ENCODE measurements around the gene NDUFAF5. TPM values are rescaled to one million over a fixed set of nuclear protein-coding genes. Genes with fewer than 3 reads are reported as not detected.
"Not testable (repeated sequence)": the region's sequence is repeated elsewhere in the genome, so short reads cannot be mapped to it uniquely, and the experiment has no call there.

The NDUFAF5 gene
- total RNA-seq, 1 experiment from 2014 or later, result 34.9 TPM

DNA sequence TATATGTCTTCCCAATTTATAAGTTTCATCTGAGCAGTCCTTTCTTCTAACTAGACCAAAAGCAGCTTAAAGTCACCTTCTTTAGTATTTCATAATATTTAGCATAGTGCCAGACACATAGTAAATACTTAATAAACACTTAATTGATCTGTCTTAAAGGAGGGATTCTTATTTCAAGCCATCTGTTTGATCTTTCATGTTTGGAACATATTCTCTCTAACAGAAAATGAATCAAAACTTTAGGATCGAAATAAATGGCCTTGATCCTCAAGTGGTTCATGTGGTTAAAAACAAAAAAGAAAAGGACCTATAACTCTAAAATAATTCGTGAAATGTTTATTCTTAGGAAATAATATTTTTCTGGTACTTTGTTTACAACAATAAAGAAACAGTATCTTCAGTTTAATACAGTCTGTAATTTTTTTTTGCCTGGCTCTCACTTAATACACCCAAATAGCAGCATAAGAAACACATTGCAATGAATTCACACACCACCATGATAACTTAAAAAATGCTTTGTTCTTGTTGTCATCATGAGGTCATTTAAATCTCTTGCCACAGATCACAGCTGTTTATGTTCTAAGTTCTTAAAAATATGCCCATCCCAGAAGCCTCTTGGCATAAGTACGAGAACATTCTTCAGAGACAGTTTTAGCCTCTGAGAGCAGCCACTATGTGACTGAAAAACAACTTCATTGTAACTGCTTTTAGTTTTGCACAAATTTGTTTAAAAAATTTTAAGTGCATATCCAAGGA is 48.2 kb upstream of the NDUFAF5 start:
- ChIA-PET POLR2A (no interaction called here), CTCF (no interaction called here)
- Histone ChIP-seq H3K27me3 (replicated peaks; ENCODE audit: control insufficient read depth, insufficient read depth, low read length) (no peaks in the 10 kb centered on the region), H3K4me1 (no peaks in the 10 kb centered on the region; the same call in 1 of the 2 replicates), H3K4me3 (ENCODE audit: low read depth, low read length) (no peak overlapping the region), H3K9me3 (no peaks in the 10 kb centered on the region), H3K36me3 (ENCODE audit: control insufficient read depth, insufficient read depth, low read length) (peaks cover 3% of the 10 kb centered on the region; the same call in 1 of the 2 replicates)
- Mint-ChIP-seq H3K27me3 (ENCODE audit: insufficient read depth, unreplicated experiment) (no peaks in the 10 kb centered on the region), H3K9me3 (ENCODE audit: unreplicated experiment) (no peaks in the 10 kb centered on the region), H3K4me1 (ENCODE audit: low read depth, unreplicated experiment) (no peaks in the 10 kb centered on the region), H3K4me3 (ENCODE audit: unreplicated experiment) (no peak overlapping the region), H3K27ac (ENCODE audit: unreplicated experiment) (no peak overlapping the region), H3K36me3 (ENCODE audit: insufficient read depth, unreplicated experiment) (peaks cover 45% of the 10 kb centered on the region)
- TF ChIP-seq, protein P1, sequence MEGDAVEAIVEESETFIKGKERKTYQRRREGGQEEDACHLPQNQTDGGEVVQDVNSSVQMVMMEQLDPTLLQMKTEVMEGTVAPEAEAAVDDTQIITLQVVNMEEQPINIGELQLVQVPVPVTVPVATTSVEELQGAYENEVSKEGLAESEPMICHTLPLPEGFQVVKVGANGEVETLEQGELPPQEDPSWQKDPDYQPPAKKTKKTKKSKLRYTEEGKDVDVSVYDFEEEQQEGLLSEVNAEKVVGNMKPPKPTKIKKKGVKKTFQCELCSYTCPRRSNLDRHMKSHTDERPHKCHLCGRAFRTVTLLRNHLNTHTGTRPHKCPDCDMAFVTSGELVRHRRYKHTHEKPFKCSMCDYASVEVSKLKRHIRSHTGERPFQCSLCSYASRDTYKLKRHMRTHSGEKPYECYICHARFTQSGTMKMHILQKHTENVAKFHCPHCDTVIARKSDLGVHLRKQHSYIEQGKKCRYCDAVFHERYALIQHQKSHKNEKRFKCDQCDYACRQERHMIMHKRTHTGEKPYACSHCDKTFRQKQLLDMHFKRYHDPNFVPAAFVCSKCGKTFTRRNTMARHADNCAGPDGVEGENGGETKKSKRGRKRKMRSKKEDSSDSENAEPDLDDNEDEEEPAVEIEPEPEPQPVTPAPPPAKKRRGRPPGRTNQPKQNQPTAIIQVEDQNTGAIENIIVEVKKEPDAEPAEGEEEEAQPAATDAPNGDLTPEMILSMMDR (IDR thresholded peaks at IDR 0.05; ENCODE audit: insufficient read depth in 1 of 2, low read depth in 1 of 2, low read length in 1 of 2, severe bottlenecking in 1 of 2, unreplicated experiment in 1 of 2), result no peak
- intact Hi-C loops (cut with micrococcal nuclease; ENCODE audit: unreplicated experiment), result no loop called here
- DNase-seq, result no peak
- BruUV-seq (replicated peaks), result no TSS peak

- H3K36me3 Mint-ChIP-seq (ENCODE audit: insufficient read depth, unreplicated experiment), result peaks cover 33% of the 10 kb centered on the region
- H3K9me3 ChIP-seq; BruUV-seq (replicated peaks); H3K4me3 ChIP-seq (ENCODE audit: low read depth, low read length); H3K9me3 Mint-ChIP-seq (ENCODE audit: unreplicated experiment); H3K36me3 ChIP-seq (ENCODE audit: control insufficient read depth, insufficient read depth, low read length); POLR2A ChIA-PET; H3K4me1 ChIP-seq; CTCF ChIA-PET; H3K4me1 Mint-ChIP-seq (ENCODE audit: low read depth, unreplicated experiment); intact Hi-C loops (cut with micrococcal nuclease; ENCODE audit: unreplicated experiment); H3K27me3 ChIP-seq (replicated peaks; ENCODE audit: control insufficient read depth, insufficient read depth, low read length); H3K27me3 Mint-ChIP-seq (ENCODE audit: insufficient read depth, unreplicated experiment); H3K4me3 Mint-ChIP-seq (ENCODE audit: unreplicated experiment); DNase-seq; H3K27ac Mint-ChIP-seq (ENCODE audit: unreplicated experiment): not testable (repeated sequence)
Measured at GRCh38 chr20:13738187-13738586, 46.6 kb upstream of the NDUFAF5 start.

DNA sequence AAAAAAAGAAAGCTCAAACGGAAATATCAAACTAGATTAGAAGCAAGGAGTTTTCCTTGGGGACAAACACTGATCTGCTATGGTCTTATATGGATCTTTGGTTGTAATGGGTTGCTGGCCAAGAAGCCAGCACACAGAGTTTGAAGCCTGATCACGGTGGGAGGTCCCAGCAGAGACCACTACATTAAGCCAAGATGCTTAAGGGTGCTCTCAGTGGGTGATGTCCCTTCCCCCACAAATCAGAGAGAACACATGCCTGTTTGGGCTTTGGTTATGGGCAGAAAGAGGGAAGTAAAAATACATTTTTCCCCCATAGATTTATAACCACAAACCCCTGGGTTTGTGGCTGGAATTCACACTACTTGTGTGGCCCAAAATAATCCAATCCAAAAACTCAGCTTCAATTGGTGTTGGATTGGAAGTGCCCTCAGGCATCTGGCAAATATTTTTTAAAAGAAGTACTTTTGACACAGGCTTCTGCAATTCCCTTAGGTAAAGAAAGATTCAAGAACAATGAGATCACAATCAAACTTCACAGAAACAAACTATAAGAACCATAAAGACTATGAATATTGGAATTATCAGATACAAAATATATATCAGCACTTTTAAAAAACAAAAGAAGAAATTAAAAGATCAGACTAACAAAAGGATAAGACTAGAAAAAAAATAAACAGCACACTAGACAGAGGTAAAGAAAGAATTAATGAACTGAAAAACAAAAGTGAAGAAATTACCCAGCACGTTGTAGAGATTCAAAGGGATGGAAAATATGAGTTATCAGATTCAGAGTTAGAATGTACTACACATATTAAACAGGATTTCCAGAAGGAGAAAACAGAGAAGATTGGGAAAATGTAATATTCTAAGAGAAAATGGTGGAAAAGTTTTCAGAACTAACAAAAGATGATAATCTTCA is 44.8 kb upstream of the NDUFAF5 start:
- no TSS peak for BruUV-seq (replicated peaks)
- H3K36me3 Mint-ChIP-seq (ENCODE audit: insufficient read depth, unreplicated experiment), result peaks cover 22% of the 10 kb centered on the region
- CTCF ChIA-PET, result no interaction called here

More for the DNA sequence above, 44.8 kb upstream of the NDUFAF5 start:
- no peaks in the 10 kb centered on the region for H3K27me3 Mint-ChIP-seq (ENCODE audit: insufficient read depth, unreplicated experiment)
- POLR2A ChIA-PET, result no interaction called here
- no peak overlapping the region for H3K4me3 Mint-ChIP-seq (ENCODE audit: unreplicated experiment)
- intact Hi-C loops (cut with micrococcal nuclease; ENCODE audit: unreplicated experiment), result no loop called here
- no peaks in the 10 kb centered on the region for H3K36me3 ChIP-seq (ENCODE audit: control insufficient read depth, insufficient read depth, low read length)
- H3K27me3 ChIP-seq (replicated peaks; ENCODE audit: control insufficient read depth, insufficient read depth, low read length), result no peaks in the 10 kb centered on the region
- no peak overlapping the region for H3K4me3 ChIP-seq (ENCODE audit: low read depth, low read length)
- TF ChIP-seq, protein P1 (IDR thresholded peaks at IDR 0.05; ENCODE audit: insufficient read depth in 1 of 2, low read depth in 1 of 2, low read length in 1 of 2, severe bottlenecking in 1 of 2, unreplicated experiment in 1 of 2), result no peak
- no peak overlapping the region for H3K27ac Mint-ChIP-seq (ENCODE audit: unreplicated experiment)
- H3K4me1 ChIP-seq, result no peaks in the 10 kb centered on the region; the same call in 1 of the 2 replicates
- no peak for DNase-seq
- no peaks in the 10 kb centered on the region for H3K4me1 Mint-ChIP-seq (ENCODE audit: low read depth, unreplicated experiment)
- no peaks in the 10 kb centered on the region for H3K9me3 ChIP-seq
- H3K9me3 Mint-ChIP-seq (ENCODE audit: unreplicated experiment), result no peaks in the 10 kb centered on the region
